NCI-H2029 (cell line): Measurements from ENCODE around the gene METTL22.

Source experiments
- DNase-seq: peaks from one replicate; lab custom pipeline; 2025; lab: John Stamatoyannopoulos, UW

Gene METTL22

DNA sequence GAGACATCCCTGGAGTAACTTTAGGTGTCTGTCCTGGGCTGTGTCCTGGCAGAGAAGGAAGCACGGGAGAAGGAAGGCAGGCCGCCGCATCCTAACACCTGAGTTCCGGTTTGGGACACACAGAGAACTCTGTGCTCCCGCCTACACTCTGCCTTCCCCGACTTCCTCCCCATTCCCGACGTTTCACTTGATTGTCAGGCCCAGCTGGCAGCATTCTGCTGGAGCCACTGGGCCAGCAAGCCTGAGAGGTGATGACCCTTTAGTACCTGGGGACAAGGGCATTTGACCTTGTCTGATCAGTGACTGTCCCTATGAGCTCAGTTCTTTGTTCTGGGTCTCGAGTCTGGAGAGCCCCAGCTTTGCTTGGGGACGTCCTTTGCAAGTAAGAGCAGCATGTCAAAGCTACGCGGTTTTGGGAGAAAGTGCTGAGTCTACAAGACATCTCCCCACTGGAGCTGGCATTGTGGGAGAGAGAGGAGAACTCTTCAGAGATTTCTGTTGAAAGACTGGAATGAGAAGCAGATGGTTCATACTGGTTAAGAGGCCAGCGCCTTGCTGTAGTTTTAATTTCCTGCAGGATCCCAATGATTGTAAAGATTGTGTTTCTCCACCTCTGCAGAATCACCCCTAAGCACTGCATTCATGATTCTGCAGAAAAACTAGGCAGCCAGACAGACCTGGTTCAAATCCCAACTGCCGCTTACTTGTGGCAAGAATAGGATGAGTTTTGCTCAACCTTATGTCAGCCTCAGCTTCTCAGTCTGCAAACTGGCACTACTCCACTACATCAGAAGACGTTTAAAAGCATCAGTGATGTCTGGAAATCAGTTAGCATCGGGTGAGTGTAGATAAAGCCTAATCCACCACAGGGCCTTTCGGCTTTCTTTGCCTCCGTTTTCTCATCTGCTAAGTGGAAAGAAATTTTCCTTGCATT lies 73.6 kb downstream of the METTL22 start:
- DNase-seq: no peak

GRCh38 chr16:8696880-8697279 lies 75.4 kb downstream of the METTL22 start:
- DNase-seq: no peak

- DNase-seq: no peak
Observed at GRCh38 chr16:8697965-8698364, 76.5 kb downstream of the METTL22 start.
